GF-D8 (cell line): Measurements from ENCODE around the gene TMEFF1.

Experiments
- DNase-seq: peaks from one replicate; lab custom pipeline; 2025; lab: John Stamatoyannopoulos, UW

The TMEFF1 gene

GRCh38 chr9:100605405-100605804 lies 132.5 kb downstream of the TMEFF1 start:
- DNase-seq: no peak

- no peak for DNase-seq
Observed at GRCh38 chr9:100619194-100619593, 146.2 kb downstream of the TMEFF1 start.

- DNase-seq: no peak
Observed at GRCh38 chr9:100619665-100620064, 146.7 kb downstream of the TMEFF1 start.

GRCh38 chr9:100623969-100624368 lies 151.0 kb downstream of the TMEFF1 start:
- no peak for DNase-seq

- no peak for DNase-seq
Observed at GRCh38 chr9:100626949-100627348, 154.0 kb downstream of the TMEFF1 start.
